OCI-LY7 (cell line): ENCODE measurements around the gene GLRA1.

Experiments
- EZH2phosphoT487 ChIP-seq: fragments of 200-600 bp; sonication (generic); IDR thresholded peaks from 2 replicates; pipeline ENCODE4 v1.6.1; 2018; ENCODE audit warnings: low read depth, borderline replicate concordance, mild to moderate bottlenecking, mixed run types, antibody characterized with exemption, low read length, moderate library complexity, mixed read lengths
- TF ChIP-seq, protein P1 (sequence below): fragments of 200-600 bp; sonication (generic); conservative IDR thresholded peaks from 2 replicates; pipeline ENCODE4 v1.5.1; 2014; ENCODE audit warnings: mild to moderate bottlenecking, antibody characterized with exemption, low read length, moderate library complexity, mixed read lengths

DNA sequence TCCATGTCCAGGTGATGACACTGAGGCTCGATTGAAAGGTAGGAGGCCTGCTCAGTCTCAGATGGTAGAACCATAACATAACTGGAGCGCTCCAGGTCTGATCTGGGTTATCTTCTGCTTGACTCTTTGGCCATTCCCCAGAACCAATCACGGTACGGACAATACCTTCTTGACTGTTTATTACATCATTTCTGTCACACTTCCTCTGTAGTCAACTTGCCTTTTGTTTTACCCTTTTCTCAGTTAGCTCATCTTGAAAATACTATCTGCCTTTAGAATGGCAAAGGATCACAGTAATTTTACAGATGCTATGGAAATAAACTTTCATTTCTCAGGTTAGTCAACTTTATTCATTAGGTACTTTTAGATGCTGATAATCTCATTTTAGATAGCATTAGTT is 22.4 kb downstream of the GLRA1 start:
- TF ChIP-seq, protein P1, sequence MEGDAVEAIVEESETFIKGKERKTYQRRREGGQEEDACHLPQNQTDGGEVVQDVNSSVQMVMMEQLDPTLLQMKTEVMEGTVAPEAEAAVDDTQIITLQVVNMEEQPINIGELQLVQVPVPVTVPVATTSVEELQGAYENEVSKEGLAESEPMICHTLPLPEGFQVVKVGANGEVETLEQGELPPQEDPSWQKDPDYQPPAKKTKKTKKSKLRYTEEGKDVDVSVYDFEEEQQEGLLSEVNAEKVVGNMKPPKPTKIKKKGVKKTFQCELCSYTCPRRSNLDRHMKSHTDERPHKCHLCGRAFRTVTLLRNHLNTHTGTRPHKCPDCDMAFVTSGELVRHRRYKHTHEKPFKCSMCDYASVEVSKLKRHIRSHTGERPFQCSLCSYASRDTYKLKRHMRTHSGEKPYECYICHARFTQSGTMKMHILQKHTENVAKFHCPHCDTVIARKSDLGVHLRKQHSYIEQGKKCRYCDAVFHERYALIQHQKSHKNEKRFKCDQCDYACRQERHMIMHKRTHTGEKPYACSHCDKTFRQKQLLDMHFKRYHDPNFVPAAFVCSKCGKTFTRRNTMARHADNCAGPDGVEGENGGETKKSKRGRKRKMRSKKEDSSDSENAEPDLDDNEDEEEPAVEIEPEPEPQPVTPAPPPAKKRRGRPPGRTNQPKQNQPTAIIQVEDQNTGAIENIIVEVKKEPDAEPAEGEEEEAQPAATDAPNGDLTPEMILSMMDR = no peak
- no peak for TF ChIP-seq EZH2phosphoT487
